Measurements from ENCODE around the gene SEMA4A. TPM values are rescaled to one million over a fixed set of nuclear protein-coding genes. Genes with fewer than 3 reads are reported as not detected.

SEMA4A gene
- total and polyA plus RNA-seq, 9 of the 15 experiments (the other 6 are each of a cell fraction or from before 2014, with no cell fraction given) = 0.04 to 1.7 (median 0.45) TPM

DNA sequence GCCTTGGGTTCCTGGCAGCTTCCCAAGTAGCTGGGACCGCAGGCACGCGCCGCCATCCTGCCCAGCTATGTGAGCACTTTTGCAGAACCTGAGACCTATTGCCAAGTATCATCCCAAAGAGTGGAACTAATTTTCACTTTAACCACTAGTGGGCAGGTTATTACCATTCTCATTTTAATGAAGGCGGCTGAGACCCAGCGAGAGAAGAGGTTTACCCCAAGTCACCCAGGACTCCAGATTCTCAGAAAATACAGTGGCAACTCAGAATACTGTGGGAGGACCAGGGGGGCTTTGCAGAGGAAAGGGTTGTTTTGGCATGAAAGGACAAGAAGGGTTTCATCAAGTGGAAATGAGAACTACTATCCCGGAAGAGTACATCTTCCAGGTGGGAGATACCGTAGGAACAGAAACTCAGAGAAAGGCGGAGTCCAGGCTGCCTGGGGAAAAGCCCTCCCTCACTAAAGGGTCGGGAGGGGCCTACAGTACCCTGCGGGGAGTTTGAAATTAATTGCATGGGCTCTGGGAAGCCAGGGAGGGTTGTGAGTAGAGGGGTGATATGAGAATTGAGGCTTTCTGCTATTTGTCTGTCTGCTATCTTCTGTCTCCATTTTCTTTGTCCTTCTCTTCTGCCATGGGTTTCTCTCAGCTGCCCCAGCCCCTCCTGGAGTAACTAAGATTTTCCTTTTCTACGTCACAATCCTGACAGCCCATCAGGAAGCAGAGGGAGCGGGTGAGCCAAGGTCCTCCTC lies 7.2 kb upstream of the SEMA4A start (continued):
- peak in 1 of 3 experiments; percentile 25 for TF ChIP-seq YY1 (IDR thresholded peaks at IDR 0.05; ENCODE audit: borderline replicate concordance in 1 of 3, control insufficient read depth in 1 of 3, extremely low read depth in 1 of 3, insufficient read depth in 3 of 3, insufficient read length in 1 of 3, insufficient replicate concordance in 2 of 3, low read depth in 1 of 3, low read length in 2 of 3)
- peak; percentile 14; the same call in 1 of the 2 replicates for TF ChIP-seq JUND (IDR thresholded peaks at IDR 0.05; ENCODE audit: borderline replicate concordance, low read depth, low read length)
- no peak for TF ChIP-seq JUND (tag; IDR thresholded peaks at IDR 0.05; ENCODE audit: borderline replicate concordance, low read depth, low read length)
- no peak for TF ChIP-seq FUS (optimal IDR thresholded peaks at IDR 0.05; ENCODE audit: low read depth, low read length)
- TF ChIP-seq HES1 (IDR thresholded peaks at IDR 0.05; ENCODE audit: low read depth) = peak; percentile 88
- no peak for TF ChIP-seq PBX2 (CRISPR knock-in tag; IDR thresholded peaks at IDR 0.05; ENCODE audit: low read depth)
- no peak for TF ChIP-seq PBX2 (tag; conservative IDR thresholded peaks at IDR 0.05; ENCODE audit: low read depth)
- TF ChIP-seq NRF1 (conservative IDR thresholded peaks at IDR 0.05 in 1 of 2, IDR thresholded peaks at IDR 0.05 in 1 of 2) = peak in 1 of 2 experiments; percentile 53; a peak in 1 of 4 replicates
- TF ChIP-seq NUFIP1 (IDR thresholded peaks at IDR 0.05; ENCODE audit: partially characterized antibody) = no peak
- TF ChIP-seq ZFPM2 (CRISPR knock-in tag; IDR thresholded peaks at IDR 0.05) = no peak
- TF ChIP-seq THRB (CRISPR knock-in tag; conservative IDR thresholded peaks at IDR 0.05) = 0 out of 2 replicates have a peak, but pooled peaks have one; percentile 51
- 0 out of 2 replicates have a peak, but pooled peaks have one; percentile 32 for TF ChIP-seq L3MBTL2 (IDR thresholded peaks at IDR 0.05)
- no peak for TF ChIP-seq ZNF717 (CRISPR knock-in tag; IDR thresholded peaks at IDR 0.05)
- 0 out of 2 replicates have a peak, but pooled peaks have one; percentile 42 for TF ChIP-seq OTX1 (CRISPR knock-in tag; IDR thresholded peaks at IDR 0.05)
- TF ChIP-seq TEAD2 (tag; IDR thresholded peaks at IDR 0.05) = no peak
- TF ChIP-seq, protein P1, sequence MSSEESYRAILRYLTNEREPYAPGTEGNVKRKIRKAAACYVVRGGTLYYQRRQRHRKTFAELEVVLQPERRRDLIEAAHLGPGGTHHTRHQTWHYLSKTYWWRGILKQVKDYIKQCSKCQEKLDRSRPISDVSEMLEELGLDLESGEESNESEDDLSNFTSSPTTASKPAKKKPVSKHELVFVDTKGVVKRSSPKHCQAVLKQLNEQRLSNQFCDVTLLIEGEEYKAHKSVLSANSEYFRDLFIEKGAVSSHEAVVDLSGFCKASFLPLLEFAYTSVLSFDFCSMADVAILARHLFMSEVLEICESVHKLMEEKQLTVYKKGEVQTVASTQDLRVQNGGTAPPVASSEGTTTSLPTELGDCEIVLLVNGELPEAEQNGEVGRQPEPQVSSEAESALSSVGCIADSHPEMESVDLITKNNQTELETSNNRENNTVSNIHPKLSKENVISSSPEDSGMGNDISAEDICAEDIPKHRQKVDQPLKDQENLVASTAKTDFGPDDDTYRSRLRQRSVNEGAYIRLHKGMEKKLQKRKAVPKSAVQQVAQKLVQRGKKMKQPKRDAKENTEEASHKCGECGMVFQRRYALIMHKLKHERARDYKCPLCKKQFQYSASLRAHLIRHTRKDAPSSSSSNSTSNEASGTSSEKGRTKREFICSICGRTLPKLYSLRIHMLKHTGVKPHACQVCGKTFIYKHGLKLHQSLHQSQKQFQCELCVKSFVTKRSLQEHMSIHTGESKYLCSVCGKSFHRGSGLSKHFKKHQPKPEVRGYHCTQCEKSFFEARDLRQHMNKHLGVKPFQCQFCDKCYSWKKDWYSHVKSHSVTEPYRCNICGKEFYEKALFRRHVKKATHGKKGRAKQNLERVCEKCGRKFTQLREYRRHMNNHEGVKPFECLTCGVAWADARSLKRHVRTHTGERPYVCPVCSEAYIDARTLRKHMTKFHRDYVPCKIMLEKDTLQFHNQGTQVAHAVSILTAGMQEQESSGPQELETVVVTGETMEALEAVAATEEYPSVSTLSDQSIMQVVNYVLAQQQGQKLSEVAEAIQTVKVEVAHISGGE (CRISPR knock-in tag; IDR thresholded peaks at IDR 0.05) = no peak
